SH-SY5Y (cell line): Measurements from ENCODE around the gene ABCA13.

ENCODE experiments used
- GATA2 ChIP-seq: IDR thresholded peaks from 2 replicates; pipeline ENCODE4 v1.6.1; 2011; ENCODE audit warnings: mild to moderate bottlenecking, low read depth, low read length
- GATA3 ChIP-seq: IDR thresholded peaks from 2 replicates; pipeline ENCODE4 v1.6.1; 2011; ENCODE audit warnings: low read depth, mild to moderate bottlenecking, low read length, moderate library complexity

- TF ChIP-seq GATA3 = no peak
- no peak for TF ChIP-seq GATA2
Observed at GRCh38 chr7:48363174-48363573, 191.9 kb downstream of the ABCA13 start.
